Neuronal stem cell (in vitro differentiated cells): ENCODE measurements around the gene HNRNPU.

Experiments
- DNase-seq: peaks from one replicate; pipeline ENCODE4 v3.0.0-alpha.2; 2013; ENCODE audit warnings: low spot score
- H2AFZ ChIP-seq: one replicate; pipeline ENCODE4 v1.6.1; 2013; ENCODE audit warnings: mild to moderate bottlenecking, low read length, inconsistent platforms
- H2AK5ac ChIP-seq: 2 replicates; pipeline ENCODE4 v1.6.1; 2013; ENCODE audit warnings: low read depth, mild to moderate bottlenecking, inconsistent platforms, low read length, moderate library complexity, mixed read lengths
- H2BK120ac ChIP-seq: 2 replicates; pipeline ENCODE4 v1.6.1; 2013; ENCODE audit warnings: low read depth, mild to moderate bottlenecking, inconsistent platforms, low read length, moderate library complexity, mixed read lengths
- H2BK12ac ChIP-seq: one replicate; pipeline ENCODE4 v1.6.1; 2013; ENCODE audit warnings: low read length, inconsistent platforms
- H2BK15ac ChIP-seq: 2 replicates; pipeline ENCODE4 v1.6.1; 2013; ENCODE audit warnings: mild to moderate bottlenecking, low read length, inconsistent platforms, mixed read lengths
- H2BK5ac ChIP-seq: one replicate; pipeline ENCODE4 v1.6.1; 2013; ENCODE audit warnings: inconsistent platforms, mild to moderate bottlenecking, low read length, moderate library complexity
- H3K14ac ChIP-seq: one replicate; pipeline ENCODE4 v1.6.1; 2013; ENCODE audit warnings: low read length, inconsistent platforms
- H3K18ac ChIP-seq: 2 replicates; pipeline ENCODE4 v1.6.1; 2013; ENCODE audit warnings: low read length, inconsistent platforms
- H3K23ac ChIP-seq: 2 replicates; pipeline ENCODE4 v1.6.1; 2013; ENCODE audit warnings: low read depth, mild to moderate bottlenecking, mixed read lengths, low read length, inconsistent platforms; ENCODE audit not compliant: poor library complexity
- H3K27ac ChIP-seq: replicated peaks from 3 replicates; pipeline ENCODE4 v1.5.1; 2013; ENCODE audit warnings: low read length, inconsistent platforms
- H3K27me3 ChIP-seq, 3 experiments: 2 replicates each; pipeline ENCODE4 v1.6.1; 2013; ENCODE audit warnings: low read length in 3 of 3, mild to moderate bottlenecking in 2 of 3, inconsistent platforms in 1 of 3, low read depth in 1 of 3, mixed read lengths in 1 of 3, moderate library complexity in 1 of 3; ENCODE audit not compliant: control insufficient read depth in 3 of 3, insufficient read depth in 3 of 3
- H3K36me3 ChIP-seq, 2 donors: replicated peaks in 1 of 2; 2 replicates each; pipeline ENCODE4 v1.6.1; 2013; ENCODE audit warnings: low read length in 2 of 2; ENCODE audit not compliant: control insufficient read depth in 2 of 2, insufficient read depth in 2 of 2
- H3K4ac ChIP-seq: 2 replicates; pipeline ENCODE4 v1.6.1; 2013; ENCODE audit warnings: inconsistent platforms, mild to moderate bottlenecking, low read length, moderate library complexity
- H3K4me1 ChIP-seq, 2 donors: 1 replicate in 1 of 2; 2 replicates in 1 of 2; pipeline ENCODE4 v1.6.1; 2013; ENCODE audit warnings: low read length in 2 of 2, low read depth in 1 of 2; ENCODE audit not compliant: control insufficient read depth in 2 of 2, insufficient read depth in 1 of 2
- H3K4me2 ChIP-seq: one replicate; pipeline ENCODE4 v1.6.1; 2013; ENCODE audit warnings: mild to moderate bottlenecking, low read length, inconsistent platforms; ENCODE audit not compliant: insufficient read depth, poor library complexity, severe bottlenecking
- H3K4me3 ChIP-seq, 2 donors: 2 replicates each; pipeline ENCODE4 v1.5.1; 2013; ENCODE audit warnings: low read length in 2 of 2, mild to moderate bottlenecking in 2 of 2, inconsistent platforms in 1 of 2, moderate library complexity in 1 of 2
- H3K79me1 ChIP-seq: one replicate; pipeline ENCODE4 v1.6.1; 2013; ENCODE audit warnings: low read depth, mild to moderate bottlenecking, inconsistent platforms, low read length, moderate library complexity
- H3K9ac ChIP-seq: one replicate; pipeline ENCODE4 v1.6.1; 2013; ENCODE audit warnings: mild to moderate bottlenecking, low read depth, low read length, inconsistent platforms; ENCODE audit not compliant: poor library complexity
- H3K9me3 ChIP-seq, 2 donors: replicated peaks in 1 of 2; 2 replicates each; pipeline versions ENCODE3 to v1.6.1; 2013; ENCODE audit warnings: low read length in 2 of 2, mild to moderate bottlenecking in 2 of 2, inconsistent platforms in 1 of 2, low read depth in 1 of 2, mixed read lengths in 1 of 2, moderate library complexity in 1 of 2; ENCODE audit not compliant: control insufficient read depth in 2 of 2, insufficient read depth in 1 of 2
- H4K8ac ChIP-seq: one replicate; pipeline ENCODE4 v1.6.1; 2013; ENCODE audit warnings: low read depth, mild to moderate bottlenecking, inconsistent platforms, low read length, moderate library complexity
- H4K91ac ChIP-seq: one replicate; pipeline ENCODE4 v1.6.1; 2013; ENCODE audit warnings: low read length, low read depth, mild to moderate bottlenecking, inconsistent platforms; ENCODE audit not compliant: poor library complexity
- WGBS, 2 donors: extraction: QIAGEN DNeasy Blood & Tissue Kit; methylation state at CpG; one replicate each; pipeline ENCODE4 v1.1.7; 2013; ENCODE audit warnings: missing lambda C conversion rate in 2 of 2, mixed read lengths in 1 of 2; ENCODE audit not compliant: insufficient read length in 2 of 2, insufficient replicate concordance in 1 of 2; ENCODE audit errors: extremely low coverage in 2 of 2; 5-methylcytosine and 5-hydroxymethylcytosine counted together

HNRNPU gene

DNA sequence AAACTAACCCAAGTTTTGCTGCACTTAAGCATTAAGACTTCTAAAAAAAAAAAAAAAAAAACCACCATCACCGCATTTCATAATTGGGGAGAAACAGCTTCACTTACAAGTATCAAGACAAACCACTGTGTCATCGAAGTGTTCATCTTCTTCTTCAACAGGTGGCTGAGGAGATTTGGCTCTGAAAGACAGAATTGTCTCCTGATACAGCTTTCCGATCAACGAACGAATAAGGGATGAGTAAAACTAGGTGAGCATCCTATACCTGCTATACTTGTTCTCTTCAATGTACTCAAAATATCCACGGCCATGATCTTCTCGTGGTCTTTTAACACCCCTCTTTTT, 2.0 kb downstream of the HNRNPU start:
- H3K23ac ChIP-seq = no peak overlapping the region
- no peak overlapping the region for H2BK5ac ChIP-seq
- peaks cover 0 to 2% of the 10 kb centered on the region in 2 donors for H3K9me3 ChIP-seq
- WGBS, 2 donors = no CpG with 5 or more reads among the region's 7 CpGs
- no peak overlapping the region for H3K14ac ChIP-seq
- H3K27ac ChIP-seq = peak overlapping the region; percentile 35
- no peak overlapping the region for H4K91ac ChIP-seq
- no peak overlapping the region for H3K9ac ChIP-seq
- no peak overlapping the region for H2AK5ac ChIP-seq
- H3K4me1 ChIP-seq = peaks cover 7 to 28% of the 10 kb centered on the region in 2 donors
- no peak overlapping the region for H2BK12ac ChIP-seq
- H3K4me2 ChIP-seq = peak overlapping the region; percentile 63
- peak overlapping the region; percentile 82 to 99 for H3K4me3 ChIP-seq
- H3K4ac ChIP-seq = no peak overlapping the region
- H3K36me3 ChIP-seq = peaks cover 16 to 57% of the 10 kb centered on the region in 2 donors
- no peak overlapping the region for H4K8ac ChIP-seq
- no peaks in the 10 kb centered on the region for H3K27me3 ChIP-seq
- no peak overlapping the region for H2BK120ac ChIP-seq
- H3K79me1 ChIP-seq = peaks cover 5% of the 10 kb centered on the region
- no peak overlapping the region for H2AFZ ChIP-seq
- no peak overlapping the region for H3K18ac ChIP-seq
- no peak overlapping the region for H2BK15ac ChIP-seq
- DNase-seq = no peak

- Histone ChIP-seq H4K91ac (no peak overlapping the region), H3K23ac (no peak overlapping the region), H3K9ac (no peak overlapping the region), H2BK5ac (no peak overlapping the region), H3K4me2 (peak overlapping the region; percentile 34), H3K79me1 (peaks cover 5% of the 10 kb centered on the region), H3K4me3 (peak overlapping the region; percentile 72 to 99), H2BK15ac (no peak overlapping the region), H3K36me3 (peaks cover 21 to 64% of the 10 kb centered on the region in 2 donors), H3K18ac (no peak overlapping the region), H3K27ac (no peak overlapping the region), H2AFZ (no peak overlapping the region), H2BK12ac (no peak overlapping the region), H2AK5ac (no peak overlapping the region), H3K4ac (no peak overlapping the region), H3K14ac (no peak overlapping the region), H3K27me3 (no peaks in the 10 kb centered on the region), H3K4me1 (peaks cover 7 to 23% of the 10 kb centered on the region in 2 donors), H2BK120ac (no peak overlapping the region), H4K8ac (no peak overlapping the region), H3K9me3 (peaks cover 0 to 2% of the 10 kb centered on the region in 2 donors)
- DNase-seq = no peak
- no CpG with 5 or more reads among the region's 2 CpGs for WGBS, 2 donors
Measured at GRCh38 chr1:244861683-244862082, 2.7 kb downstream of the HNRNPU start.

DNA sequence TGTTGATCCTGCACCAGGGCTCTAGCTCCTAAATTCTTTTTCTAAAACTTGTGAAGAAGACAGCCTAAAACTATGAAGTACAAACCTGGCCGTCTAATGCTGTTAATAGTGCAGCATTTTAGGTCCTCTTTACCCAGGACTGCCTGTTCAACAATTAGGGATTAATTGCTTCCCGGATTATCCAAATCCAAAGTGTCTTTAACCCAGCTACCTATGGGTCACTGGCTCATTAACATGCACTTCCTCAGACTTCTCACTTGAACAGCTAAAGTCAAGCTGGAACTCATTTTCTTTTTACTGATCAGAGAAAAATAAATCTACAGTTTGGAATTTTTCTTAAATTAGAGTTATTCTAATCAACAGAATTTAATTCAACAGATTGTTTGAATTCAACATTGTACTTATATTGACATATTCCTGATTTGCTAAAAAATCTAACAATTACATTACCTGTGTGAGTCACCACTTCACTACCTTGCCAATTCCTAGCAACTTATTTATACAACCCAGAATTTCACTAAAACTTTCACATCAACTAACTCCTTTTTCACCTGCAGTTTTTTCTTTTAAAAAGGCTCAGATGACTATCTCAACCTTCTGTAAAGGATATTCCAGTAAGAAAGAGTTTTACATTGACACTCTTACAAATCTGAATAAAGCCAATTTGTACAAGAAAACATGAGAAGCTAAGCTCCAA, 3.3 kb downstream of the HNRNPU start:
- Histone ChIP-seq H2AFZ (no peak overlapping the region), H3K9ac (no peak overlapping the region), H4K91ac (no peak overlapping the region), H3K14ac (no peak overlapping the region), H3K4me1 (peaks cover 7 to 18% of the 10 kb centered on the region in 2 donors), H2AK5ac (no peak overlapping the region), H3K4me2 (peak overlapping the region; percentile 37), H3K36me3 (peaks cover 24 to 70% of the 10 kb centered on the region in 2 donors), H3K4ac (no peak overlapping the region), H3K9me3 (peaks cover 0 to 2% of the 10 kb centered on the region in 2 donors), H2BK12ac (no peak overlapping the region), H3K27me3 (no peaks in the 10 kb centered on the region), H3K4me3 (peak overlapping the region in 1 of 2 donors; percentile 99), H2BK5ac (no peak overlapping the region), H3K18ac (no peak overlapping the region), H3K23ac (no peak overlapping the region), H3K27ac (no peak overlapping the region), H2BK15ac (no peak overlapping the region), H3K79me1 (peaks cover 5% of the 10 kb centered on the region), H2BK120ac (no peak overlapping the region), H4K8ac (no peak overlapping the region)
- DNase-seq = no peak
- WGBS, 2 donors = no CpG with 5 or more reads among the region's 2 CpGs

GRCh38 chr1:244860078-244860477, 4.3 kb downstream of the HNRNPU start:
- Histone ChIP-seq H3K18ac (no peak overlapping the region), H3K27me3 (no peaks in the 10 kb centered on the region), H2BK12ac (no peak overlapping the region), H3K4ac (no peak overlapping the region), H3K36me3 (peaks cover 31 to 80% of the 10 kb centered on the region in 2 donors), H3K14ac (no peak overlapping the region), H3K9me3 (peaks cover 0 to 2% of the 10 kb centered on the region in 2 donors), H3K4me3 (peak overlapping the region in 1 of 2 donors; percentile 7), H2AFZ (no peak overlapping the region), H3K79me1 (peaks cover 5% of the 10 kb centered on the region), H4K91ac (no peak overlapping the region), H2BK120ac (no peak overlapping the region), H2BK15ac (no peak overlapping the region), H3K23ac (no peak overlapping the region), H3K4me1 (peaks cover 5 to 15% of the 10 kb centered on the region in 2 donors), H3K4me2 (no peak overlapping the region), H3K9ac (no peak overlapping the region), H2BK5ac (no peak overlapping the region), H4K8ac (no peak overlapping the region), H2AK5ac (no peak overlapping the region), H3K27ac (no peak overlapping the region)
- no CpG with 5 or more reads among the region's 9 CpGs for WGBS, 2 donors
- DNase-seq = no peak
